PC-9 (cell line): Measurements from ENCODE around the gene FARS2. TPM values are rescaled to one million over a fixed set of nuclear protein-coding genes. Genes with fewer than 3 reads are reported as not detected.

Experiments used
- BruUV-seq: library from RNA; stranded (reverse); fragments of 400-500 nt; replicated peaks from 2 replicates; lab custom pipeline; 2021; lab: Mats Ljungman, UMichigan
- CTCF ChIA-PET: fragments of 300-600 bp; sonication (Branson Sonifier 250); formaldehyde crosslinking; loops from one replicate; lab custom pipeline; 2022; ENCODE audit warnings: antibody characterized with exemption; lab: Charles Lee
- POLR2A ChIA-PET: fragments of 300-600 bp; sonication (Branson Sonifier 250); formaldehyde crosslinking; loops from one replicate; lab custom pipeline; 2022; ENCODE audit warnings: antibody characterized with exemption; ENCODE audit not compliant: unreplicated experiment; lab: Charles Lee
- DNase-seq, 2 experiments: peaks; one replicate each; pipeline versions ENCODE4 v3.0.0 to v3.0.0-alpha.2; 2015 to 2022; ENCODE audit warnings: mixed read lengths in 1 of 2
- H2AFZ ChIP-seq: fragments of 200-600 bp; sonication (generic); 2 replicates; pipeline ENCODE4 v1.8.1; 2017; ENCODE audit warnings: antibody characterized with exemption
- H3F3A ChIP-seq: fragments of 200-600 bp; sonication (generic); 2 replicates; pipeline ENCODE4 v1.8.1; 2017; ENCODE audit warnings: antibody characterized with exemption, mild to moderate bottlenecking, low read depth; ENCODE audit not compliant: insufficient read depth
- H3K27ac ChIP-seq: fragments of 200-600 bp; sonication (generic); 2 replicates; pipeline ENCODE4 v1.6.1; 2016; ENCODE audit warnings: mixed run types
- H3K27me3 ChIP-seq: fragments of 200-600 bp; sonication (generic); 2 replicates; pipeline ENCODE4 v1.6.1; 2016; ENCODE audit warnings: low read depth, mixed run types; ENCODE audit not compliant: insufficient read depth
- H3K36me3 ChIP-seq: fragments of 200-600 bp; sonication (generic); 2 replicates; pipeline ENCODE4 v1.6.1; 2016; ENCODE audit warnings: low read depth, mixed run types
- H3K4me1 ChIP-seq: fragments of 200-600 bp; sonication (generic); replicated peaks from 2 replicates; pipeline ENCODE4 v1.6.1; 2016; ENCODE audit warnings: mixed run types; ENCODE audit not compliant: insufficient read depth
- H3K4me2 ChIP-seq: fragments of 200-600 bp; sonication (generic); 2 replicates; pipeline ENCODE4 v1.6.1; 2017; ENCODE audit warnings: mixed run types
- H3K4me3 ChIP-seq: fragments of 200-600 bp; sonication (generic); 2 replicates; pipeline ENCODE4 v1.6.1; 2016; ENCODE audit warnings: mixed run types
- H3K79me2 ChIP-seq: fragments of 200-600 bp; sonication (generic); 2 replicates; pipeline ENCODE4 v1.6.1; 2017; ENCODE audit warnings: low read depth, mixed run types
- H3K9me2 ChIP-seq: fragments of 200-600 bp; sonication (generic); 2 replicates; pipeline ENCODE4 v1.8.1; 2017; ENCODE audit warnings: mild to moderate bottlenecking; ENCODE audit not compliant: insufficient read depth
- H3K9me3 ChIP-seq: fragments of 200-600 bp; sonication (generic); 2 replicates; pipeline ENCODE4 v1.8.1; 2016; ENCODE audit warnings: low read depth; ENCODE audit not compliant: insufficient read depth
- H4K20me1 ChIP-seq: fragments of 200-600 bp; sonication (generic); 2 replicates; pipeline ENCODE4 v1.8.1; 2017; ENCODE audit not compliant: insufficient read depth
- EZH2 ChIP-seq: fragments of 200-600 bp; sonication (generic); IDR thresholded peaks from 2 replicates; pipeline ENCODE4 v1.8.0; 2017; ENCODE audit warnings: antibody characterized with exemption, low read depth
- intact Hi-C: fragments of 100-400 bp; cut with micrococcal nuclease; formaldehyde crosslinking; loops from one replicate; pipeline ENCODE4 v1.10.0; 2022; ENCODE audit not compliant: unreplicated experiment
- total RNA-seq: library from RNA; stranded (reverse); gene quantifications from 2 replicates; pipeline ENCODE4 v1.2.3, GENCODE V29; 2021
- TF ChIP-seq, protein P1 (sequence below): fragments of 200-600 bp; sonication (generic); conservative IDR thresholded peaks from 2 replicates; pipeline ENCODE4 v1.6.1; 2017; ENCODE audit warnings: mixed run types, antibody characterized with exemption, mild to moderate bottlenecking, moderate library complexity

Gene FARS2
- total RNA-seq, 1 experiment from 2014 or later: 26.7 TPM

DNA sequence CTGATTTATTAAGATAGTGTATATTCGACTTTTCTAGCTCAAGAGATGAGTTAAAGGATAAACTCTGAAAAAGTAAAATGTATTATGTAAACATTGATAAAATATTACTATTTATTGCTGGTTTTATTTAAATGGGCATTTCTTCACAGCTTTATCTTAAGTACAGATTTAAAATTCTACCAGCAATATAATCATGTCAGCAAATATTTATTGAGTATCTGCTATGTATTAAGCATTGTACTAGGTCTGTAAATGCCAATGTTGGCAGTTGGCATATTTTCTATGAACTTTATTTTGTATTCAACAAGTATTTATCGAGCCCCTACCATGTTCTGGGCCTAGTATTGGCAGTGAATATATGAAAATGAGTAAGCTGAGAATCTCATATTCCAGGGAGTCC lies 231.0 kb downstream of the FARS2 start:
- H3K4me3 ChIP-seq: no peak overlapping the region
- no peaks in the 10 kb centered on the region for H3K9me3 ChIP-seq
- POLR2A ChIA-PET: no interaction called here
- H3K27me3 ChIP-seq: no peaks in the 10 kb centered on the region
- no peak overlapping the region for H3K27ac ChIP-seq
- TF ChIP-seq, protein P1, sequence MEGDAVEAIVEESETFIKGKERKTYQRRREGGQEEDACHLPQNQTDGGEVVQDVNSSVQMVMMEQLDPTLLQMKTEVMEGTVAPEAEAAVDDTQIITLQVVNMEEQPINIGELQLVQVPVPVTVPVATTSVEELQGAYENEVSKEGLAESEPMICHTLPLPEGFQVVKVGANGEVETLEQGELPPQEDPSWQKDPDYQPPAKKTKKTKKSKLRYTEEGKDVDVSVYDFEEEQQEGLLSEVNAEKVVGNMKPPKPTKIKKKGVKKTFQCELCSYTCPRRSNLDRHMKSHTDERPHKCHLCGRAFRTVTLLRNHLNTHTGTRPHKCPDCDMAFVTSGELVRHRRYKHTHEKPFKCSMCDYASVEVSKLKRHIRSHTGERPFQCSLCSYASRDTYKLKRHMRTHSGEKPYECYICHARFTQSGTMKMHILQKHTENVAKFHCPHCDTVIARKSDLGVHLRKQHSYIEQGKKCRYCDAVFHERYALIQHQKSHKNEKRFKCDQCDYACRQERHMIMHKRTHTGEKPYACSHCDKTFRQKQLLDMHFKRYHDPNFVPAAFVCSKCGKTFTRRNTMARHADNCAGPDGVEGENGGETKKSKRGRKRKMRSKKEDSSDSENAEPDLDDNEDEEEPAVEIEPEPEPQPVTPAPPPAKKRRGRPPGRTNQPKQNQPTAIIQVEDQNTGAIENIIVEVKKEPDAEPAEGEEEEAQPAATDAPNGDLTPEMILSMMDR: no peak
- TF ChIP-seq EZH2: no peak
- BruUV-seq: no TSS peak
- no peaks in the 10 kb centered on the region for H3K79me2 ChIP-seq
- H2AFZ ChIP-seq: no peak overlapping the region
- DNase-seq: no peak
- CTCF ChIA-PET: no interaction called here
- H4K20me1 ChIP-seq: no peaks in the 10 kb centered on the region
- no peaks in the 10 kb centered on the region for H3K36me3 ChIP-seq
- intact Hi-C loops: no loop called here
- no peaks in the 10 kb centered on the region for H3K4me1 ChIP-seq
- no peak overlapping the region for H3K4me2 ChIP-seq
- no peaks in the 10 kb centered on the region for H3K9me2 ChIP-seq
- no peaks in the 10 kb centered on the region for H3F3A ChIP-seq

DNA sequence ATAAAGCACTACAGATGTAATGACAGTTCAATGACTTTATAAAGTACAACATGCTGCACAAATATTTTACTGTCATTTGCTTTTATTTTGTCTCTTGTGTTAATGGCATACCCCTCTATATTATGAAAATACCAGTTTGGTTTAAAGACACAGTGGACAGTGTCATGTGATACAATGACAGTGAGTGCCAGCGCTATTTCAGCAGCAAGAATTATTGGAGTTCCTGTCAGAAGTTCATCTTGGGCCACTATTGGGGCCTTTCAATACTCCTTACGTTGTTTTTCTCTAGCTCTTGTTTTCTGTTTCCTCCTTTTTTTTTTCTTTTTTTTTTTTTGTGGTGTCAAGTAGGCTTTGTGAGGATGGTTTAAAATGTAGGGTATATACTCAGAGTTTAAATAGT lies 232.5 kb downstream of the FARS2 start:
- no TSS peak for BruUV-seq
- POLR2A ChIA-PET: no interaction called here

DNA sequence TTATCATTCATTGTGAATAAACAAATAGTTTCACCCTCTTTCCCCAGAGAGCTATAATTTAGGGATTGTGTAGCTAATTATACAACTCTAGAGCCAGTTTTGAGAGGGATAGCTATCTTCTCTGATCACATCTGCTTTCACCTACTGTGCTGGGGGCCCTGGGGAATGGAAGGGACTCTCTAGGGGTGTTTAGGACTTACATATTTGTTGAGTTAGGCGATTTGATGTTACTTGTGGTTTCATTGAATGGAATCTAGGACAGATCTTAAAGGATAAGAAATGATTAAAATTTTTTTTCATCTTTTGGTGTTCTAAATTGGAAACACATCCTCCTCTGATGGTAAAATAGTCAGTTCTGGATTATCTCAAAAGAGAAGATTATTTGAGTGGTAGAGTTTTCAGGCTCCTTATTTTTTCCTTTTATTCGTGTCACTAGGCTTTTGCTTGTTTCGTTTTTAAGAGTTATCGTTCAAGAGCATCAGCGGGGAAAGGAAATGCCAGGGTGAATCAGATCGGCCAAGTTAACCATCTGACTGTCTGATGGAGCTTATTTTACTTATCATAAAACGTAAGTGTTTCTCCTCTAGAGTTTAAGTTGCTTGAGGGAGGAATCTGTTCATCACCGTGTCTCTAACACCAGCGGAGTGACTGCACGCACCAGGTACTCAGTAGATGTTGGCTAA lies 236.7 kb downstream of the FARS2 start:
- Histone ChIP-seq H3K27me3 (no peaks in the 10 kb centered on the region), H4K20me1 (no peaks in the 10 kb centered on the region), H3K9me3 (no peaks in the 10 kb centered on the region), H3K79me2 (no peaks in the 10 kb centered on the region), H2AFZ (no peak overlapping the region), H3F3A (no peaks in the 10 kb centered on the region), H3K27ac (no peak overlapping the region), H3K4me3 (no peak overlapping the region), H3K4me1 (no peaks in the 10 kb centered on the region), H3K9me2 (no peaks in the 10 kb centered on the region), H3K36me3 (no peaks in the 10 kb centered on the region), H3K4me2 (no peak overlapping the region)
- ChIA-PET CTCF (interaction anchor here (0.6 kb wide), 1 partner anchor 31 kb away, joined by 3 read pairs; no protein-coding TSS in a partner anchor), POLR2A (interaction anchor here (0.6 kb wide), 1 partner anchor 165 kb away, joined by 3 read pairs; no protein-coding TSS in a partner anchor)
- intact Hi-C loops: no loop called here
- BruUV-seq: no TSS peak
- peak in 1 of 2 experiments; percentile 6 for DNase-seq
- TF ChIP-seq EZH2: no peak
- TF ChIP-seq, protein P1: no peak

More for the DNA sequence above, 232.5 kb downstream of the FARS2 start:
- Histone ChIP-seq H3K4me3 (no peak overlapping the region), H3K79me2 (no peaks in the 10 kb centered on the region), H3F3A (no peaks in the 10 kb centered on the region), H3K36me3 (no peaks in the 10 kb centered on the region), H3K4me1 (no peaks in the 10 kb centered on the region), H2AFZ (no peak overlapping the region), H3K27me3 (no peaks in the 10 kb centered on the region), H4K20me1 (no peaks in the 10 kb centered on the region), H3K27ac (no peak overlapping the region), H3K9me2 (no peaks in the 10 kb centered on the region), H3K9me3 (no peaks in the 10 kb centered on the region), H3K4me2 (no peak overlapping the region)
- no peak for TF ChIP-seq EZH2
- TF ChIP-seq, protein P1: no peak
- no peak for DNase-seq
- intact Hi-C loops: no loop called here
- CTCF ChIA-PET: interaction anchor here (0.6 kb wide), 1 partner anchor 1001 kb away, joined by 5 read pairs; no protein-coding TSS in a partner anchor
